PC-3 (cell line): ENCODE data around the gene GALNT10.

ENCODE experiments used
- EZH2 ChIP-seq: fragments of 300-600 bp; sonication (generic); IDR thresholded peaks from one replicate; pipeline ENCODE4 v1.6.1; 2017; ENCODE audit warnings: antibody characterized with exemption, mild to moderate bottlenecking, low read length; ENCODE audit not compliant: unreplicated experiment
- TF ChIP-seq, protein P1 (sequence below): fragments of 300-600 bp; sonication (generic); conservative IDR thresholded peaks from 2 replicates; pipeline ENCODE4 v1.5.1; 2017; ENCODE audit warnings: antibody characterized with exemption, low read depth, mild to moderate bottlenecking, low read length

DNA sequence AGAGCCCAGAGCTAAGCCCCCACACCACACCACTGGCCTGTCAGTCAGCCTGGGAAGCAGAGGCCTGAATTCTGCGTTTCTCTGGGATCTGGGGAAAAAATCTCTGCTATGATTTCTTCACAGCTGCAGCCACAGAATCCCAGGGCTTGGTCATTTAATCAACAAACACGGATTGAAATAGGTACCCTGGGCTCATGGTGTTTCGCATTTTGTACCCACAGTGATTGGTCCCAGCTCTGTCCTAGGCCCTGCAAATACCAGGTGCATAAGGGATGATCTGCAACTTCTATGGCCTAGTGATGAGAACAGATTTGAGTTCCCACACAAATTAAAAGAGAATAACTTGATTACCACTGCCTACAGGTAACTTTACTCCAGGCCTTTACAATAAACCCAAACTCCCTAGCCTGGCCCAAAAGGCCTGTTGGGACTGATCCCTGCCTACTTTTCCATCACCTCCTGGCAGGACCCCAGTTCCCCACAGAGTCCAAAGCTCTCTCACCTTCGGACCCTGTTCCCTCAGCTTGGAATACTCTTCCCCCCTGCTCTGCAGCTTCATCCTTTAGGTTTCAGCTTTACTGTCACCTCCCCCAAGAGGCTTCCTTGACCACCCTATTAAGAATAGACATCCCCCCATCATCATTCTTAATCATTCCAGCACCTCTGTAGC, 240.6 kb downstream of the GALNT10 start:
- TF ChIP-seq, protein P1, sequence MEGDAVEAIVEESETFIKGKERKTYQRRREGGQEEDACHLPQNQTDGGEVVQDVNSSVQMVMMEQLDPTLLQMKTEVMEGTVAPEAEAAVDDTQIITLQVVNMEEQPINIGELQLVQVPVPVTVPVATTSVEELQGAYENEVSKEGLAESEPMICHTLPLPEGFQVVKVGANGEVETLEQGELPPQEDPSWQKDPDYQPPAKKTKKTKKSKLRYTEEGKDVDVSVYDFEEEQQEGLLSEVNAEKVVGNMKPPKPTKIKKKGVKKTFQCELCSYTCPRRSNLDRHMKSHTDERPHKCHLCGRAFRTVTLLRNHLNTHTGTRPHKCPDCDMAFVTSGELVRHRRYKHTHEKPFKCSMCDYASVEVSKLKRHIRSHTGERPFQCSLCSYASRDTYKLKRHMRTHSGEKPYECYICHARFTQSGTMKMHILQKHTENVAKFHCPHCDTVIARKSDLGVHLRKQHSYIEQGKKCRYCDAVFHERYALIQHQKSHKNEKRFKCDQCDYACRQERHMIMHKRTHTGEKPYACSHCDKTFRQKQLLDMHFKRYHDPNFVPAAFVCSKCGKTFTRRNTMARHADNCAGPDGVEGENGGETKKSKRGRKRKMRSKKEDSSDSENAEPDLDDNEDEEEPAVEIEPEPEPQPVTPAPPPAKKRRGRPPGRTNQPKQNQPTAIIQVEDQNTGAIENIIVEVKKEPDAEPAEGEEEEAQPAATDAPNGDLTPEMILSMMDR = no peak
- TF ChIP-seq EZH2 = no peak
